ENCODE measurements around the gene SLC9A9. TPM values are rescaled to one million over a fixed set of nuclear protein-coding genes. Genes with fewer than 3 reads are reported as not detected.

The SLC9A9 gene
- total RNA-seq, 3 donors from 2014 or later: 6.2 to 17.3 (median 7.8) TPM

GRCh38 chr3:143822374-143822773 is 25.9 kb downstream of the SLC9A9 start:
- TF ChIP-seq CTCF (IDR thresholded peaks at IDR 0.05): no peak
- H3K36me3 ChIP-seq: no peaks in the 10 kb centered on the region
- no peak for DNase-seq (ENCODE audit: low spot score in 2 of 2)
- no peak overlapping the region for H3K4me3 ChIP-seq
- H3K9me3 ChIP-seq: no peaks in the 10 kb centered on the region
- H3K27ac ChIP-seq: no peak overlapping the region
- H3K4me1 ChIP-seq: no peaks in the 10 kb centered on the region
- H3K27me3 ChIP-seq: no peaks in the 10 kb centered on the region
- intact Hi-C loops (cut with DNase I; ENCODE audit: low total_unique reads): no loop called here

- no peak for DNase-seq (ENCODE audit: low spot score in 2 of 2)
- H3K27ac ChIP-seq: no peak overlapping the region
- no peaks in the 10 kb centered on the region for H3K9me3 ChIP-seq
- H3K4me1 ChIP-seq: no peaks in the 10 kb centered on the region
- TF ChIP-seq POLR2A (IDR thresholded peaks at IDR 0.05) (no peak), POLR2AphosphoS5 (IDR thresholded peaks at IDR 0.05) (no peak)
- no peak overlapping the region for H3K4me3 ChIP-seq
- intact Hi-C loops (cut with DNase I; ENCODE audit: low total_unique reads): no loop called here
- H3K36me3 ChIP-seq: no peaks in the 10 kb centered on the region
- no peaks in the 10 kb centered on the region for H3K27me3 ChIP-seq
Observed at GRCh38 chr3:143821862-143822261, 26.4 kb downstream of the SLC9A9 start.

GRCh38 chr3:143820466-143821221 is 27.6 kb downstream of the SLC9A9 start:
- intact Hi-C loops (cut with DNase I; ENCODE audit: low total_unique reads): no loop called here
- TF ChIP-seq POLR2A (IDR thresholded peaks at IDR 0.05) (no peak), POLR2AphosphoS5 (IDR thresholded peaks at IDR 0.05) (no peak), CTCF (IDR thresholded peaks at IDR 0.05) (no peak)
- H3K27ac ChIP-seq: no peak overlapping the region

GRCh38 chr3:143819890-143820289 is 28.4 kb downstream of the SLC9A9 start:
- Histone ChIP-seq H3K27me3 (no peaks in the 10 kb centered on the region), H3K27ac (no peak overlapping the region), H3K36me3 (no peaks in the 10 kb centered on the region), H3K4me1 (no peaks in the 10 kb centered on the region), H3K4me3 (no peak overlapping the region), H3K9me3 (no peaks in the 10 kb centered on the region)
- intact Hi-C loops (cut with DNase I; ENCODE audit: low total_unique reads): no loop called here
- DNase-seq (ENCODE audit: low spot score in 2 of 2): no peak
- TF ChIP-seq POLR2A (IDR thresholded peaks at IDR 0.05): no peak
- no peak for TF ChIP-seq CTCF (IDR thresholded peaks at IDR 0.05)
- no peak for TF ChIP-seq POLR2AphosphoS5 (IDR thresholded peaks at IDR 0.05)

More at GRCh38 chr3:143820466-143821221, 27.6 kb downstream of the SLC9A9 start:
- no peak for DNase-seq (ENCODE audit: low spot score in 2 of 2)
- H3K9me3 ChIP-seq: no peaks in the 10 kb centered on the region
- H3K4me1 ChIP-seq: no peaks in the 10 kb centered on the region
- H3K27me3 ChIP-seq: no peaks in the 10 kb centered on the region
- H3K4me3 ChIP-seq: no peak overlapping the region
- no peaks in the 10 kb centered on the region for H3K36me3 ChIP-seq

GRCh38 chr3:143814443-143814889 is 33.8 kb downstream of the SLC9A9 start:
- no peak for DNase-seq (ENCODE audit: low spot score in 2 of 2)
- TF ChIP-seq CTCF (IDR thresholded peaks at IDR 0.05) (no peak), POLR2AphosphoS5 (IDR thresholded peaks at IDR 0.05) (no peak), POLR2A (IDR thresholded peaks at IDR 0.05) (no peak)
- Histone ChIP-seq H3K9me3 (no peaks in the 10 kb centered on the region), H3K27ac (no peak overlapping the region), H3K4me1 (no peaks in the 10 kb centered on the region), H3K36me3 (no peaks in the 10 kb centered on the region), H3K4me3 (no peak overlapping the region), H3K27me3 (no peaks in the 10 kb centered on the region)
- intact Hi-C loops (cut with DNase I; ENCODE audit: low total_unique reads): no loop called here

All from breast epithelium (tissue), 4 donors.